ENCODE data around the gene ASB1. TPM values are rescaled to one million over a fixed set of nuclear protein-coding genes. Genes with fewer than 3 reads are reported as not detected.

Gene ASB1
- total and polyA plus RNA-seq, 9 of the 15 experiments (the other 6 are each of a cell fraction or from before 2014, with no cell fraction given): 6.3 to 37.7 (median 23.9) TPM

- TF ChIP-seq RREB1 (CRISPR knock-in tag; IDR thresholded peaks at IDR 0.05) (peak; percentile 72; the same call in 1 of the 2 replicates), ZNF592 (IDR thresholded peaks at IDR 0.05) (0 out of 2 replicates have a peak, but pooled peaks have one; percentile 21), KLF13 (tag; IDR thresholded peaks at IDR 0.05; ENCODE audit: borderline replicate concordance, low read depth) (no peak), POLR2AphosphoS5 (IDR thresholded peaks at IDR 0.05; ENCODE audit: control insufficient read depth, insufficient read depth, low read depth, low read length) (0 out of 2 replicates have a peak, but pooled peaks have one; percentile 37), RB1 (IDR thresholded peaks at IDR 0.05; ENCODE audit: low read depth) (peak; percentile 21; the same call in 1 of the 2 replicates), HNRNPLL (IDR thresholded peaks at IDR 0.05; ENCODE audit: low read depth, low read length, poor library complexity, severe bottlenecking) (peak; percentile 56), ETV5 (CRISPR knock-in tag; IDR thresholded peaks at IDR 0.05; ENCODE audit: low read depth) (peak; percentile 14; the same call in 1 of the 2 replicates), SIN3A (IDR thresholded peaks at IDR 0.05; ENCODE audit: borderline replicate concordance in 2 of 2, control insufficient read depth in 1 of 2, low read depth in 2 of 2, low read length in 2 of 2) (peak; percentile 32 to 52; a peak in 2 of 4 replicates), SAP30 (IDR thresholded peaks at IDR 0.05; ENCODE audit: borderline replicate concordance, insufficient read depth, low read depth, low read length, poor library complexity, severe bottlenecking) (peak; percentile 29), KHSRP (IDR thresholded peaks at IDR 0.05) (no peak), ELF1 (tag; IDR thresholded peaks at IDR 0.05) (peak; percentile 63), E2F3 (CRISPR knock-in tag; IDR thresholded peaks at IDR 0.05) (peak; percentile 48; the same call in 1 of the 2 replicates), CBX1 (IDR thresholded peaks at IDR 0.05; ENCODE audit: low read depth) (no peak), MBD2 (IDR thresholded peaks at IDR 0.05; ENCODE audit: borderline replicate concordance, low read depth) (no peak)
These were observed at the start of gene ASB1 (continued) for GRCh38 chr2:238426568-238427434.
